Hematopoietic multipotent progenitor cell treated with erythropoietin and hydrocortisone succinate and interleukin-3 and kit ligand, for 6 days (in vitro differentiated cells): ENCODE data around the gene SPRR1A.
"Not testable (repeated sequence)": the region's sequence is repeated elsewhere in the genome, so short reads cannot be mapped to it uniquely, and the experiment has no call there.

Experiments used
- DNase-seq: peaks from one replicate; pipeline ENCODE4 v3.0.0-alpha.2; 2015

Gene SPRR1A

DNA sequence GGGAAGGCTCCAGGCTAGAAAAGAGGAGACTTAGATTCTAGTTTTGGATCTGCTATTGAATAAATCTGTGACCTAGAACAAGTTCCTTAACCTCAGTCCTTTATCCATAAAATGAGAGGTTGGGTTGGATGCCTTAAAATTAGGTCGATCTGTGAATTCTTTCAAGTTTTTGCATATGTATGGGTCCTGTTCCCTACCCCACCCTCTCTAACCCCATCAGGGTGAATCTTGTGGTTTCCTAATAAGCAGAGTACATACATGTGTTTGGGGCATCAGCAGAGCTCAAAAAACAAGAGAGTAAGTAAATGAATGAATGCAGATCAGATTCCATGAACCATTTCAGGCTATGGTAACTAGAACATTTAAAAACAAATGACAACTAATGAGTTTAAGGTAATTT, 7.2 kb upstream of the SPRR1A start:
- DNase-seq = no peak

DNA sequence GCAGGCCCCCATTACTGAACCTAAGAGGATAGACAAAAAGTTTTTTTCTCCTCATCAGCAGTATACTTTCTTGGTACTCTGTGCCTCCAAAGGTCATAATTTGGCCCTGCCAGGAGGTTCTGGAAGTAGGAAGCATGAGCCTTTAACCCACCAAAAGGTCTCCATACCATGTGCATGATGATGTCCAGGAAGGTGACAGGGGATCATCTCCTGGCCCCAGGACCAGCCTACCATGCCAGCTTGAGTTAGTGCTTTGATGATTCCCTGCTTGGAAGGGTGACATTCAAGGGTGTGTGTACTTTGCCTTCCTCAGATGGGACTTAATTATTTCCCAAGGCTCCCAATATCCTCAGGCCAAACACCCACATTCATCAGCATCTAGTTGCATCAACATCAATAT, 6.3 kb upstream of the SPRR1A start:
- no peak for DNase-seq

GRCh38 chr1:152980676-152981075, 3.2 kb upstream of the SPRR1A start:
- DNase-seq = no peak

- no peak for DNase-seq
These were observed 2.6 kb upstream of the SPRR1A start for GRCh38 chr1:152981146-152981871.

DNA sequence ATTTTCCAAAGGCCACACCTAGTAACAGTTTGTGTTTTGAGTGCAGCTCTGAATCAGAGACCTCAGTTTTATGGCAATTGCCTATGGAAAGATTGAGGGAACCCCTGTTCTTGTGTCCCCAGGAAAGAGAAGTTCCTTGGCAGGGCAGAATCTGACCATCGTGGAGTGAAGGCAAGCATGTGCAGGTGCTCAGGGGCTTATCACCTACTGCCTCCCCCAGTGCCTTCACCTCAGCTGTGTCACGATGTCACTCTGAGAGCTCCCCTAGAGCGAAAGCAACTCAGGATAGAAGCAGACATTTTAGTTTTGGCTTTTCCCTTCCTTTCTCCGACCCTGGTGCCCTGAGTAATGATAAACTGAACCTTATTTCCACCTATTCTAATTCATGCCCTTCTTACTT, 1.8 kb upstream of the SPRR1A start:
- DNase-seq = no peak

DNA sequence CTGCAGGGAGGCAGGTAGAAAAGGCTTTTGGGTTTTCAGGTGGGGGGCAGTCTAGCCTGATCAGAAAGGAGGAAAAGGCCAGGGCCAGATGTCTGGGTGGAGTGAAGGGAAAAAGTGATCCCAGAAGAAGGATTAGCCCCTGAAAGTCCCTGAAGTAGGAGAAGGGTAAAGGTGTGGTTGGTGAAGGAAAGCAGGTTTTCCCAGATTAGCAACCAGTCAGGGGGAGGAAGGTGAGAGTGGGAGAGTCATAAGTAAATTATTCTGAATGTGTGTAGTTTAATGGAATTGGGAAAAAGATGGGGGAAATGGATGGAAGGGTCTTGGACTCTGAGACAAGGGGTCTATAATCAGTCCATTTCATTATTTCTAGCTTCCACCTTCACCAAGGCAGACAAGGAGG, 647 bp upstream of the SPRR1A start:
- no peak for DNase-seq

GRCh38 chr1:152986578-152986977, 2.7 kb downstream of the SPRR1A start:
- no peak for DNase-seq

DNA sequence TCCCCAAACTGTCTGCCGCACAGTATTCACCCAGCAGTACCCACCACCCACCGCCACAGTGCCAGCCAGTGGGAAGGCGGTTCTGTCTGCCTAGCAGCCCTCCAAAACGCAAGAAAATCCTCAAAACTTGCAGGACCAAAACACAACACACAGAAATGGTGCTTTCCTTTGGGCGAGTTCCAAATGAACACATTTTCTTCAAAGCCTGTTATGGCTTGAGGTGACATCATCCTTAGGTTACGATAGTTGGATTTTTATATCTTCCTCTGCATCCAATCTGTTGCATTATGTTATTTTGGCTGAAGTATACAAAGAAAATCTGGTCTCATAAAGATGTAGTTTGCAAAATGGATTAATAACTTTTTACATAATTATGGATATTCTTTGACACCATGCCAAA, 9.3 kb downstream of the SPRR1A start:
- no peak for DNase-seq

GRCh38 chr1:152995842-152996241, 12.0 kb downstream of the SPRR1A start:
- DNase-seq = no peak

GRCh38 chr1:152996633-152997400, 12.9 kb downstream of the SPRR1A start:
- no peak for DNase-seq

DNA sequence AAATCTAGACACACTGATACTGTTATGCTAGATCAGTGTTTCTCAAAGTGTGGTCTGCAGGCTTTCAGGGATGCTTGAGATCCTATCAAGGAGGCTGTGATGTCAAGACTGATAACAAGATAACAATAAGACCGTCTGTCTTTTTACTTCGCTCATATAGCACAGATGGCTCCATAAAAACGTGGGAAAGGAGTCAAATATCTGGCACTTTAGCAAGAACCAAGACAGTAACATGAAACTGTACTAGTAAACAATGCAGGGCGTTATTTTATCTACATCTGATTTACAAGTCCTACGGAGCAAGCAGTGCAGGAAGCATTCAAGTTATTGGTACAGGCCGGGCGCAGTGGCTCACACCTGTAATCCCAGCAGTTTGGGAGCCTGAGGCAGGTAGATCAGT, 14.0 kb downstream of the SPRR1A start:
- no peak for DNase-seq

DNA sequence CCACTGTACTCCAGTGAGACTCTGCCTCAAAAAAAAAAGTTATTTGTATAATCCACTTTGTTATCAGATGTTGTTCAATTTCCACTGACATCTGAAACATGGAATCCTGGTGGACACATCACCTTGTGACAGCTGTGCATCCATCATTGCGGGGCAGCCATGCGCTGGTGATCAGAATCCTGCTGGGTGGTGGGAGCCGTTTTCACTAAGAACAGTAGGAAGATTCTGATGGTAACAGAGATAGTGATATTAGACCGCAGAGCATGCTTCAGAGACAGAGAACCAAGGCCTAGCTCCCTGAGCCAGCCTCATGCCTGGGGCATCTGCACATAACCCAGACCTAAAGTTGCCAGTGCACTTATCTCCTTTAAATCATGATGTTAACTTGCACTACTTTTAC, 14.6 kb downstream of the SPRR1A start:
- no peak for DNase-seq

- DNase-seq = no peak
These were observed 15.9 kb downstream of the SPRR1A start for GRCh38 chr1:152999818-153000217.

GRCh38 chr1:153000294-153000693, 16.4 kb downstream of the SPRR1A start:
- DNase-seq = no peak

- DNase-seq = no peak
These were observed 17.5 kb downstream of the SPRR1A start, which contains the start of gene SPRR3 for GRCh38 chr1:153001382-153001781. Gene SPRR3, plus strand, starts transcription at chr1:153001749. Its CDS starts 1,272 bp downstream, at chr1:153003021.

GRCh38 chr1:153011235-153011758, 27.4 kb downstream of the SPRR1A start:
- DNase-seq = not testable (repeated sequence)

DNA sequence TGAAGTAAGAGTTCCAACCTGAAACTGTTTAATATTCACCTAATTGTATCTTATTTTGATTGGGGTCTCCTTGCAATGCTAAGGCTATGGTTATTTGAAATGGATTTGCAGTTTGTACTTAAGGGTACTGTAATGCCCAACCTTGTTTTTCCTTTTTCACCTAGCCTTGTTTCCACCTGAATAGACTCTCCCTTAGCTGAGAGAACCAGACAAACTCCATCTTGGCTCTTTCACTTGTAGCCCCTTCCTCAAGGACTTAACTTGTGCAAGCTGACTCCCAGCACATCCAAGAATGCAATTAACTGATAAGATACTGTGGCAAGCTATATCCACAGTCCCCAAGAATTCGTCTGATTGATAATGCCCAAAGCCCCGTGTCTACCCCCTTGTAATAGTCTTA, 37.9 kb downstream of the SPRR1A start:
- not testable (repeated sequence) for DNase-seq

GRCh38 chr1:153022340-153022739, 38.5 kb downstream of the SPRR1A start:
- peak; percentile 6 for DNase-seq

- DNase-seq = no peak
These were observed 39.2 kb downstream of the SPRR1A start for GRCh38 chr1:153023109-153023508.

DNA sequence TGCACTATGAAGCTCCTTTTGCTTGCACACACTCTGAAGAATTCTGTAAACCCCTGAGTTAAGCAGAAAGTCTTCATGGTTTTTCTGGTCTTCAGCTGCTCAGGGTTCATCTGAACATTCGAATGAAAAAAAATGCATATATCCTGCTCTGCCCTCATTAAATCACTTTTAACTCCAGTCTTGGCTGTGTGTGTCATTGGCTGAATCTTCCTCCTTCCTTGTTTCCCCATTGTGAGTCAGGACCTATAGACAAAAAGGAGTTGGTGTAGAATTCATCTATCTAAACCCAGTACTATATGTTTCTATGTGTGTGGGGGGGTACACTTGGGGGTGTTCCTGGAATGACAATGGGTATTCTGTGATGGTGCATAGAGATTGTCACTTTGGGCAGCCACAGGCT, 40.5 kb downstream of the SPRR1A start:
- DNase-seq = no peak

DNA sequence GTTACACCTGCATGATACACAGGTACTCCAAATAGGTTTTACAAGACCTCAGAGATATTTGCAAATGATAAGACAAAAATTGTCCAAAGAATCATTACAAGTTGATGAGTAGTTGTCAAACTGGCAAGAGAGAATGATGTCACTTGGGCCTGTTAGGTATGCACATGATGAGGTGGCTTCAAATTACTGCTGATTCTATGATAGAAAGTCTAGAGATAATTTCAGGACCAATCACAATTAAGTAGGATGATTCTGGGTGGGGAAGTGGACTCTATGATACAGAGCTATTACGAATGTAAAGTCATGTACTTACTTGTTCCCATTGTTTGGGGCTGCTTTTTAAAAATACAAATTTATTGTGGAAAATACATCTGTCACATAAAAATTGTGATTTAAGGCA, 41.9 kb downstream of the SPRR1A start:
- DNase-seq = no peak

DNA sequence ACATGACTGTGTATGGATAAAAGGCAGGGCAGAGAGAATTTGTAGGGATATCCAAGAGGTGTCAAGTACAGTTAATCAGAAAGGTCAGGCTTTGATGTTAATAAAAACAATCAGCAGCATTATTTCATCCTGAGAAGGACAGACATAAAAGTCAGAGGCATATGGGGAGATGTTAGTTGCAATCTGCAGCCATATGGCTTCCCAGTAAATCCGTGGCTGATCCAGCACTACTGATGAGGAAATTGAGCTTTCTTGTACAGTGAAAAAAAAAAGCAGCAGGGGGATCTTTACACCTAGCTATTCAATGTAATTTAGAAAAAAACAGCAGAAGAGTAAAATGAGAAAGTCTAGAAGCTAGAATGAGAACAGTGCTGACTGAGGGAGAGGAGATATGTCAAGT, 44.9 kb downstream of the SPRR1A start:
- no peak for DNase-seq

DNA sequence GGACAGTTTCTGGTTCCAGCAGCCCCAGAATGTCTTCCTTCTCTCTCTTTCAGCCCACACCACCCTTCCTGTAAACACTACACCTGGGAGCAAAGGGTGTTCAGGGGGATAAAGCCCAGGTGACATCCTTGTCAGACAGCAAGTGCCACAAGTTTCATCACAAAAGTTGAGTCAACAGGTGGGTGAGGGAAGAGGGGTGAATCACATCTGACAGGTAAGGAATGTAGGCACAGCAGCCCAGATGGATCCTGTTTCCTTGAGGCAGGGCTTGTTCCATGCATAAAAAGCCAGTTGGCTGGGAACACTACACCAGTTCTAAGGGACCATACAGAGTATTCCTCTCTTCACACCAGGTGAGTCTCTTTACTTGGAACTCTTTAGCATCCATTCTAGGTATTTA, 47.0 kb downstream of the SPRR1A start, which contains the start of gene SPRR1B:
Gene SPRR1B (plus strand): TSS at position 309 of the 400 bp plus-strand sequence. CDS start 1,143 bp downstream, outside the sequence.
- DNase-seq = no peak

DNA sequence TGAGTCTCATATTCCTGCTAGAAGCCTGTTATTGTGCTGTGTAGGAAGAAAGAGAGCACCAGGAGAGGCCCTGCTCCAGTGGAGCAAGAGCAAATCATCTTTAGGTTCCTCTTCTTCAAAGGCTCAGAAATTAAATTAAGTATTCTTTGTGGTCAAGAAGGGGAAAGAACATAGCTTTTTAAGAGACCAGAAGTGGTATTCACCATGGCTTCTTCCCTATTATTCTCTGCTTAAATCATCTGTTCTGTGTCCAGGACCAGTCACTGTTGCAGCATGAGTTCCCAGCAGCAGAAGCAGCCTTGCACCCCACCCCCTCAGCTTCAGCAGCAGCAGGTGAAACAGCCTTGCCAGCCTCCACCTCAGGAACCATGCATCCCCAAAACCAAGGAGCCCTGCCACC, 48.2 kb downstream of the SPRR1A start:
- no peak for DNase-seq
